HG03439 (cell line): ENCODE data around the gene STOML2.
"Not testable (repeated sequence)": the region's sequence is repeated elsewhere in the genome, so short reads cannot be mapped to it uniquely, and the experiment has no call there.

Source experiments
- ATAC-seq: cut with Tn5 transposase; IDR thresholded peaks from one replicate; pipeline ENCODE4 v1.9.1; 2021; ENCODE audit warnings: mild to moderate bottlenecking, moderate library complexity; ENCODE audit not compliant: unreplicated experiment

Gene STOML2

GRCh38 chr9:35102769-35103659 lies at the start of gene STOML2:
Gene STOML2 (minus strand): TSS chr9:35103131. CDS start chr9:35103094, 37 bp downstream.
- ATAC-seq: peak; percentile 94

- not testable (repeated sequence) for ATAC-seq
Observed at GRCh38 chr9:35147941-35148563, 45.1 kb upstream of the STOML2 start.

- no peak for ATAC-seq
Observed at GRCh38 chr9:35142037-35142436, 39.1 kb upstream of the STOML2 start.

- ATAC-seq: no peak
Observed at GRCh38 chr9:35140093-35140492, 37.2 kb upstream of the STOML2 start.

GRCh38 chr9:35136866-35137265 lies 33.9 kb upstream of the STOML2 start:
- no peak for ATAC-seq

GRCh38 chr9:35135988-35136387 lies 33.1 kb upstream of the STOML2 start:
- no peak for ATAC-seq

- no peak for ATAC-seq
Observed at GRCh38 chr9:35134920-35135319, 32.0 kb upstream of the STOML2 start.

- ATAC-seq: peak; percentile 62
Observed at GRCh38 chr9:35116898-35117551, 14.1 kb upstream of the STOML2 start.

GRCh38 chr9:35116539-35116897 lies 13.6 kb upstream of the STOML2 start:
- peak; percentile 4 for ATAC-seq

- ATAC-seq: peak; percentile 52
Observed at GRCh38 chr9:35115680-35116538, 13.0 kb upstream of the STOML2 start, which contains the start of gene ATOSB. Gene ATOSB (minus strand): TSS chr9:35115862. CDS start chr9:35108274, 7,588 bp downstream.

GRCh38 chr9:35114840-35115628 lies 12.1 kb upstream of the STOML2 start:
- ATAC-seq: no peak

GRCh38 chr9:35114113-35114839 lies 11.3 kb upstream of the STOML2 start:
- ATAC-seq: no peak

- ATAC-seq: no peak
Observed at GRCh38 chr9:35112257-35113020, 9.5 kb upstream of the STOML2 start.

GRCh38 chr9:35111001-35111933 lies 8.3 kb upstream of the STOML2 start:
- peak; percentile 68 for ATAC-seq

- ATAC-seq: no peak
Observed at GRCh38 chr9:35110327-35110761, 7.4 kb upstream of the STOML2 start.

GRCh38 chr9:35108946-35109575 lies 6.1 kb upstream of the STOML2 start:
- no peak for ATAC-seq

GRCh38 chr9:35108461-35108860 lies 5.5 kb upstream of the STOML2 start:
- no peak for ATAC-seq
